HT1080 (cell line): ENCODE measurements around the gene SSBP3. TPM values are rescaled to one million over a fixed set of nuclear protein-coding genes. Genes with fewer than 3 reads are reported as not detected.

Experiments used
- DNase-seq: peaks from one replicate; pipeline ENCODE4 v3.0.0-alpha.2; 2015; ENCODE audit warnings: low read depth
- total RNA-seq: library from RNA; depleted of rRNA; stranded (reverse); fragments of >200 nt; shearing (Covaris generic); gene quantifications from 2 replicates; pipeline ENCODE4 v1.2.3, GENCODE V29; 2014

SSBP3 gene
- total RNA-seq, 1 experiment from 2014 or later: 44.1 TPM

GRCh38 chr1:54289712-54290233, 116.4 kb downstream of the SSBP3 start:
- DNase-seq: no peak

GRCh38 chr1:54287801-54288211, 118.4 kb downstream of the SSBP3 start:
- DNase-seq: peak; percentile 17

- peak; percentile 75 for DNase-seq
Observed at GRCh38 chr1:54287176-54287650, 119.0 kb downstream of the SSBP3 start.

GRCh38 chr1:54285815-54286345, 120.3 kb downstream of the SSBP3 start:
- no peak for DNase-seq

GRCh38 chr1:54284781-54285529, 121.2 kb downstream of the SSBP3 start:
- no peak for DNase-seq

GRCh38 chr1:54283635-54284385, 122.4 kb downstream of the SSBP3 start:
- no peak for DNase-seq

GRCh38 chr1:54282101-54282847, 123.9 kb downstream of the SSBP3 start:
- no peak for DNase-seq

- no peak for DNase-seq
Observed at GRCh38 chr1:54280651-54281050, 125.5 kb downstream of the SSBP3 start.

- no peak for DNase-seq
Observed at GRCh38 chr1:54279457-54279856, 126.7 kb downstream of the SSBP3 start.

- no peak for DNase-seq
Observed at GRCh38 chr1:54278941-54279422, 127.2 kb downstream of the SSBP3 start.

GRCh38 chr1:54277451-54278341, 128.5 kb downstream of the SSBP3 start:
- DNase-seq: no peak

- DNase-seq: no peak
Observed at GRCh38 chr1:54276617-54277450, 129.4 kb downstream of the SSBP3 start.

- no peak for DNase-seq
Observed at GRCh38 chr1:54275349-54275748, 130.8 kb downstream of the SSBP3 start.

GRCh38 chr1:54274881-54275280, 131.3 kb downstream of the SSBP3 start:
- no peak for DNase-seq

GRCh38 chr1:54274448-54274847, 131.7 kb downstream of the SSBP3 start:
- no peak for DNase-seq

GRCh38 chr1:54273795-54274163, 132.4 kb downstream of the SSBP3 start:
- DNase-seq: no peak

- no peak for DNase-seq
Observed at GRCh38 chr1:54273092-54273794, 133.0 kb downstream of the SSBP3 start.

GRCh38 chr1:54272772-54273091, 133.5 kb downstream of the SSBP3 start:
- DNase-seq: no peak

GRCh38 chr1:54272134-54272533, 134.1 kb downstream of the SSBP3 start:
- no peak for DNase-seq
